A549 treated with AZD9567 at 1 μM for 4 hours (cell line): ENCODE results near the gene NAGPA. TPM values are rescaled to one million over a fixed set of nuclear protein-coding genes. Genes with fewer than 3 reads are reported as not detected.

ENCODE experiments used
- total RNA-seq: library from RNA; stranded (reverse); fragments of 200-300 nt; extraction: Qiagen RNA extraction; gene quantifications from 5 replicates; pipeline ENCODE4 v1.2.3, GENCODE V29; 2022; ENCODE audit not compliant: insufficient read depth

The NAGPA gene, protein sequence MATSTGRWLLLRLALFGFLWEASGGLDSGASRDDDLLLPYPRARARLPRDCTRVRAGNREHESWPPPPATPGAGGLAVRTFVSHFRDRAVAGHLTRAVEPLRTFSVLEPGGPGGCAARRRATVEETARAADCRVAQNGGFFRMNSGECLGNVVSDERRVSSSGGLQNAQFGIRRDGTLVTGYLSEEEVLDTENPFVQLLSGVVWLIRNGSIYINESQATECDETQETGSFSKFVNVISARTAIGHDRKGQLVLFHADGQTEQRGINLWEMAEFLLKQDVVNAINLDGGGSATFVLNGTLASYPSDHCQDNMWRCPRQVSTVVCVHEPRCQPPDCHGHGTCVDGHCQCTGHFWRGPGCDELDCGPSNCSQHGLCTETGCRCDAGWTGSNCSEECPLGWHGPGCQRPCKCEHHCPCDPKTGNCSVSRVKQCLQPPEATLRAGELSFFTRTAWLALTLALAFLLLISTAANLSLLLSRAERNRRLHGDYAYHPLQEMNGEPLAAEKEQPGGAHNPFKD
- total RNA-seq, result 9.2 to 17.0 TPM (median 15.3 TPM) in 5 replicates

DNA sequence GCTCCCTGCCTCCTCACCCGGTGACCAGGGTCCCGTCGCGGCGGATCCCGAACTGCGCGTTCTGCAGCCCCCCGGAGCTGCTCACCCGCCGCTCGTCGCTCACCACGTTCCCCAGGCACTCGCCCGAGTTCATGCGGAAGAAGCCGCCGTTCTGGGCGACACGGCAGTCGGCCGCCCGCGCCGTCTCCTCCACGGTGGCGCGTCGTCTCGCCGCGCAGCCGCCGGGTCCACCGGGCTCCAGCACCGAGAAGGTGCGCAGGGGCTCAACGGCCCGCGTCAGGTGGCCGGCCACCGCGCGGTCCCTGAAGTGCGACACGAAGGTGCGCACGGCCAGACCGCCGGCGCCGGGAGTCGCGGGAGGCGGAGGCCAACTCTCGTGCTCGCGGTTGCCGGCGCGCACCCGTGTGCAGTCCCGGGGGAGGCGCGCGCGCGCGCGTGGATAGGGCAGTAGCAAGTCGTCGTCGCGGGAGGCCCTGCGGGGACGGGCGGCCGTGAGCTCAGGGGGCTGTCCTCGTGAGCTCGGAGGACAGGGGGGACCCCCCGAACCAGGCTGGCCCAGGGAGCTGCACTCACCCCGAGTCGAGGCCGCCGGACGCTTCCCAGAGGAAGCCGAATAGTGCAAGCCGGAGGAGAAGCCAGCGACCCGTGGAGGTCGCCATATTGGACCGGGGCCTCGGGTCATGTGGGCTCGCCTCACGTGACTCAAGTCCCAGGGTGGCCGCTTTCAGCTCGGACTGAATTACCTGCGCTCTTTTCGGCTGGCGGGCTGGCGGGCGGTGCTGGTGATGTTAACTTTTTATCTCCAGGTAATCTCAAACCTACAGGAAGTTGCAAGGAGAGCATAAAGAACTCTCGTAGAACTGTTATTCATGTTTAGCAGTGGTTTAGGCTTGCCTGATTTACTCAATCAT lies at the start of gene NAGPA:
TSS of gene NAGPA (minus strand) at position 680 of the 911 bp plus-strand sequence. CDS start at position 659, 21 bp downstream.

DNA sequence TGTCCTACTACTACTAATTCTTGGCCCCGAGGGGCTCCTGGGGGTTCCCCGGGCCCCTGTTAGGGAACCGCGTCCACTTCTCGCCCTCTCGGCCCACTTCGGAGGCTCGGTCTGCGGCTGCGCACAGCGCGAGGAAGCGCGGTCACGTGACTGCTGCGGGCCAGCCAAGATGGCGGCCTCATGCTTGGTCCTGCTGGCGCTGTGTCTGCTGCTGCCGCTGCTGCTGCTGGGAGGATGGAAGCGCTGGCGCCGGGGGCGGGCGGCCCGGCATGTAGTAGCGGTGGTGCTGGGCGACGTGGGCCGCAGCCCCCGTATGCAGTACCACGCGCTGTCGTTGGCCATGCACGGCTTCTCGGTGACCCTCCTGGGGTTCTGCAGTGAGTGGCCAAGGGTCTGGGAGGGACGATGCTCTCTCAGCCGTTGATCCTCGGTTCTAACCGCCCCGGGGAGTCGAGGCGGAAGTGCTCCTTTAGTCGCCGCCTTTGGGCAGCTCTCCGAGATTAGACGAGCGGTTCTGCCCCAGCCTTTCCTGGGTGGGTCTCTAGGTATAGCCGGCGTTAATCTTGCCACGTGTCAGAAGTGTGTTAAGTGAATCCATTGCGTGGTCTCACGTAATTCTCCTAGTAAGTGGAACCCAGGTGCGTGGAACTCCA lies 38.1 kb upstream of the NAGPA start, which contains the start of gene ALG1:
TSS of gene ALG1 (plus strand) at position 163 of the 653 bp plus-strand sequence. CDS start at position 170, 7 bp downstream.

DNA sequence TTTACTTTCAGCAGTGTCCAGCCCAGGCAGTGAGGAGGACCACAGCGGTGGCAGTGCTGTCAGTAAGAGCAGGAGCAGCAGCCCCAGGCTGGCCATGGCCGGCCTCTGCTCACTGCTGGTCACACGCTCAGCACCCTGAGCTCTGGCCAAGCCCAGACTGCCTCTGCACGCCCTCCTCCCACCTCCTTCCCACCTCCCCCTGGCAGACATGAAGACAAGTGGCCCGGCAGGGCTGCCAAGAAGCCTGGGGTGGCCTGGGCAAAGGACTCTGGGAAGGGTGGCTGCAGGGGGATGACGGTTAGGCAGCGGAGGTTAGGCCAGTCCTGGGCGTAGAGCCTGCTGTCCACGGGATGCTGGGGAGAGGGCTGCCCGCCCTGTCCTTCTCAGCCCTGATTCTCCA lies 32.1 kb upstream of the NAGPA start, which contains the start of gene C16orf89:
TSS of gene C16orf89 (minus strand) at position 144 of the 400 bp plus-strand sequence. CDS start at position 96, 48 bp downstream.

Other genes with a start within 250 kb of the NAGPA start
- 0.18 to 0.26 TPM in 2 of 5 replicates, not detected in the others for gene SEPTIN12, start 245.6 kb downstream of the NAGPA start, total RNA-seq
- not detected in 5 replicates for gene SMIM22, start 238.6 kb downstream of the NAGPA start, total RNA-seq
- 14.7 to 26.6 TPM (median 16.5 TPM) in 5 replicates for gene ROGDI, start 231.3 kb downstream of the NAGPA start, total RNA-seq
- 43.4 to 47.9 TPM (median 46.8 TPM) in 5 replicates for gene GLYR1, start 186.6 kb downstream of the NAGPA start, total RNA-seq
- 27.4 to 28.9 TPM (median 28.1 TPM) in 5 replicates for gene UBN1, start 186.5 kb downstream of the NAGPA start, total RNA-seq
- 2.8 to 3.8 TPM (median 3.6 TPM) in 5 replicates for gene PPL, start 96.8 kb downstream of the NAGPA start, total RNA-seq
- gene SEC14L5, start 75.6 kb downstream of the NAGPA start, total RNA-seq, result 0.02 to 0.08 TPM (median 0.03 TPM) in 4 of 5 replicates, not detected in the other
- gene C16orf89, start 32.0 kb upstream of the NAGPA start, total RNA-seq, result not detected in 5 replicates
- gene ALG1, start 37.9 kb upstream of the NAGPA start, total RNA-seq, result 33.8 to 40.5 TPM (median 36.5 TPM) in 5 replicates
- 23.1 to 31.2 TPM (median 30.7 TPM) in 5 replicates for gene EEF2KMT, start 63.9 kb upstream of the NAGPA start, total RNA-seq